ENCODE data around the gene PTPRF.

PTPRF gene

DNA sequence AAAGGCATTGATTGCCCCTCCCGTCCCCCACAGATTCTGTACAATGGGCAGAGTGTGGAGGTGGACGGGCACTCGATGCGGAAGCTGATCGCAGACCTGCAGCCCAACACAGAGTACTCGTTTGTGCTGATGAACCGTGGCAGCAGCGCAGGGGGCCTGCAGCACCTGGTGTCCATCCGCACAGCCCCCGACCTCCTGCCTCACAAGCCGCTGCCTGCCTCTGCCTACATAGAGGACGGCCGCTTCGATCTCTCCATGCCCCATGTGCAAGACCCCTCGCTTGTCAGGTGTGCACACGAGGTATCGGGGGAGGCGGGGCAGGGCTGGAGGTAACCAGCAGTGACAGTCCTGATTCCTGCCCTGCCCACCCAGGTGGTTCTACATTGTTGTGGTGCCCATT, 74.5 kb downstream of the PTPRF start:
- no peak for DNase-seq (ENCODE audit: low read depth, low spot score)

DNA sequence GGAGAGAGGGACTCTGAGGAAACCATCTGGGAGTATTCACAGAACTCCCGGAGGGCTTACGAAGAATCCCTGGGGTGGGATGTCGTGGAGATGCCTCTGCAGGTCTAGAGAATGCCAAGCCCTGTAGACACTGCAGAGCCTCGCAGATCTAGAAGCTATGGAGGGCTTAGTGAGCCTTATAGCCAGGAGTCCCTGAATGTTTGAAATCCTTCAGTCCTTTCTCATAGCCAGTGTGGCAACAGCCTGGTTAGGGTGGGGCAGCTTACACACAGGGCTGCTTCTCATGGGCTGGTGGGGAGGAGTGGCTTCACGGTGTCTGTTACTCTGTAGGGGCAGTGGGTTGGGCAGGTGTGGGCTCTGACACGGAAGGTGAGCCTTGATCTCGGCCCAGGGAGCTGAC, 75.1 kb downstream of the PTPRF start:
- no peak for DNase-seq (ENCODE audit: low read depth, low spot score)

DNA sequence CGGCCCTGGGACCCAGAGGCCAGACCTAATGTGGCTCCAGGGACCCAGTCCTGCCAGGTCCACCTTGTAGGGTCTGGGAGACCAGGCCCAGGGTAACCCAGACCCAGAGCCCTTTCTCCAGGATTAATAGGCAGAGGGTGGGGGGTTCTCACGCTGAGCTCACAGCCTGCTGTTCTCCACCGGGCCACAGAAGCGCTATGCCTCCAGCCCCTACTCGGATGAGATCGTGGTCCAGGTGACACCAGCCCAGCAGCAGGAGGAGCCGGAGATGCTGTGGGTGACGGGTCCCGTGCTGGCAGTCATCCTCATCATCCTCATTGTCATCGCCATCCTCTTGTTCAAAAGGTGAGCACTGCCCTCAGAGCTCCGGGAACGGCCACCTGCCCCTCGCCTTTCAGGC, 75.9 kb downstream of the PTPRF start:
- no peak for DNase-seq (ENCODE audit: low read depth, low spot score)

DNA sequence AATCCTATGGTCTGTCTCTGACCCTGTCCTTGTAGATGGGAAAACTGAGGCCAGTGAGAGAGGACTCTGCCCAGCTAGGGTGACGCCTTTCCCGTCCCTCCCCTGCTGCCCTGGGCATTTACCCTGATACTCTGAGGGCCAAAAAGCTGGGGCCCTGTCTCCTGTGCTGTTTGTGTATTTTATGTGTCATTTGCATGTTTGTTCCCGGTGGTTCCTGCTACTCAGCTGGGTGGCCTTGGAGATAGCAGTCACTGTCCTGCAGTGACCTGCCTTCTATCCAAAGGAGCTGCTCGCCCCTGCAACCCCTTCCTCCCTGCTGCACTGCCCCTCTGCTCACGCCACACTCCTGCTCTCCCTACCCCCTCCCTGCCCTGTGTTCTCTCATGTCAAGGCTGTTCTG, 78.1 kb downstream of the PTPRF start:
- no peak for DNase-seq (ENCODE audit: low read depth, low spot score)

DNA sequence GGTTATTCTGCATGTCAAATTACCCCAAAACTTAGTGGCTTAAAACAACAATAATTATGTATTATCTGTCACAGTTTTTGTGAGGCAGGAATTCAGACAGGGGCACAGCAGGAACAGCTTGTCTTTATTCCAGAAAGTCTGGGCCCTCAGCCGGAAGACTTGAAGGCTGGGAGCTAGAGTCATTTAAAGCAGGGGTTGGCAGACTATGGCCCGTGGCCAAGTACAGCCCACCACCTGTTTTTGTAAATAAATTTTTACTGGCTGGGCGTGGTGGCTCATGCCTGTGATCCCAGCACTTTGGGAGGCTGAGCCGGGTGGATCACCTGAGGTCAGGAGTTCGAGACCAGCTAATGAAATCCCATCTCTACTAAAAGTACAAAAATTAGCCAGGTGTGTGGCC, 79.7 kb downstream of the PTPRF start:
- DNase-seq (ENCODE audit: low read depth, low spot score): no peak

DNA sequence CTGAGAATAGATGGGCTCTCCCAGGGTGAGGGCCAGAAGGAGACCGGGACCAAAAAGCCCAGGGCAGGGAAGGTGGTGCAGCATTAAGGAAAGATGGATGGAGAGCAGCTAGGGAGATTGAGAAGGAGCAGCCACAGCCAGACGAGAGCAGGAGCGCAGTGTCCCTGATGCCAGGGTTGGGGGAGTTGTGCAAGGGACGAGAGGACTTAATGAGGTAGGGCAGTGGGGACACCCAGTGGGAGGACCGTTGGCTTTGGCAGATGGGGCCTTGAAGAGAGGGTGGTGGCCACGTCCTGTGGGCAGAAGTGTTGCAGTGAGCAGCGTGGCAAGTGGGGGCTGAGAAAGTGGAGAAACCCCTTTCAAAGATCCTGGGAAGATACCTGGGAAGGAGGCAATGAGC, 81.3 kb downstream of the PTPRF start:
- DNase-seq (ENCODE audit: low read depth, low spot score): no peak

DNA sequence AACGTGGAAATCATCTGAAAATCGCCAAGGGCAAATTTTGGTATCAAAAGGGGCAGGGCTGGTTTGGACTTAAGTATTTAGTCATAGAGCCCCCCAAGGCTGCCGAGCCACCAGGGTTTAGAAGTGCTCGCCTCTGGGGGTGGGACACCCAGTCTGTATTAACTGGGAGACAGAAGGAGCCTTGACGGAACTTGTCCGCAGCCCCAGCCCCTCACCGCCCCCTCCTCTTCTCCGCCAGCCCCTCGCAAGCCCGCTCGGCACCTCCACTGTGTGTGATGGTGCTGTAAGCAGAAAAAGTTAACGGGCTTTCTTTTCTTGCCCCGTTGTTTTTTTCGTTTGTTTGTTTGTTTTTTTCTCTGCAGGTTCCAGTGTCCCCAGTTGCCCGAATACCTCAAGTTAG, 81.7 kb downstream of the PTPRF start:
- no peak for DNase-seq (ENCODE audit: low read depth, low spot score)

DNA sequence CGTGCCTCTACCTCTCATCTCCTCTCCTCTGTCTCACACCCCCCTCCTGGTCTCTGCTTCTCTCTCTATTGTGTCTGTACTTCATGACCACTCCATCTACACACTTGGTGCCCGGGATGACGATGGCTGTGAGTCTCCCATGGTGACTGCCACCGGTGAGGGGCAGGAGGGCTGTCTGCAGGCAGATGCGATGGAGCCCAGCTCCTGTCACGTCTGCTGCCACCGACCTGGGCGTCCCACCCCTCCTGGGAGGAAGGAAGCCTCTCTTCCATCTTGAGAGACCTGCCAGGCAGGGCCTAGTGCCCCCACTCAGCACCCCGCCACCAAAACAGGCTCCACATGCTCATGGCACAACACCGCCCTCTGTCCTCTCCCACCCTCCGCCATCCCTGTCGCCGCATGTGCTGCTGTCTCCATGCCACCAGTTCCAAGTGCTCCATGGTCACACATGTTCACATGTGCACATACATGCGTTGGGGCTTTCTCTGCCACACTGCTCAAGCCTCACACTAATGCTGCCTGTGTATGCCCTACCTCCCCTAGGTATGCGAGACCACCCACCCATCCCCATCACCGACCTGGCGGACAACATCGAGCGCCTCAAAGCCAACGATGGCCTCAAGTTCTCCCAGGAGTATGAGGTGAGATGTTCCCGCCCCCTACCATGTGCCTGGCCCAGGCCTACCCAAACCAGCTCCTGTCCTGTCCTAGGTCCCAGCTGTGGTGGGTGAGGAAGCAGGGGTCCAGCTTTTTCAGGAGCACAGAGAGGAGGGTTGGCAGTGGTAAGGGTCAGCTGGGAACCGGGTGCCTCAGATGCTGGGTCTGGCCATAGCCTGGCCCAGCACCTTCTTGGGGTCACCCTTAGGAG, 82.6 kb downstream of the PTPRF start:
- DNase-seq (ENCODE audit: low read depth, low spot score): no peak

DNA sequence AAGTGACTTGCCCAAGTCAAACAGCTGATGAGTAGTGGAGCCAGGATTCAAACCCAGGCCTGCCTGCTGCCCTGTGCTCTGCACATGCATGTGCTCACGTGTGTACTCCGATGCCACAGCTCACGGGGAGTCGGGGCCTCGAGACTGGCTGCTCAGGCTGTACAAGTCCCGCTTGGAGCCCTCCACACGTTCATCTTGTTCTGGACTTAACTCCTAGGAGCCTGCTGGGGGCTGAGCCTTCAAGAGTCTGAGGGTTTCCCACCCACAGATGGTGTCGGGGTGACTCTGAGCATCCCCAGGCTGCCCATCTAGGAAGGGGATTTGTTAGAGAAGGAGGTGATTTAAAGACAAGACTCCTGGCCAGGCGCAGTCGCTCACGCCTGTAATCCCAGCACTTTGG, 83.5 kb downstream of the PTPRF start:
- no peak for DNase-seq (ENCODE audit: low read depth, low spot score)

DNA sequence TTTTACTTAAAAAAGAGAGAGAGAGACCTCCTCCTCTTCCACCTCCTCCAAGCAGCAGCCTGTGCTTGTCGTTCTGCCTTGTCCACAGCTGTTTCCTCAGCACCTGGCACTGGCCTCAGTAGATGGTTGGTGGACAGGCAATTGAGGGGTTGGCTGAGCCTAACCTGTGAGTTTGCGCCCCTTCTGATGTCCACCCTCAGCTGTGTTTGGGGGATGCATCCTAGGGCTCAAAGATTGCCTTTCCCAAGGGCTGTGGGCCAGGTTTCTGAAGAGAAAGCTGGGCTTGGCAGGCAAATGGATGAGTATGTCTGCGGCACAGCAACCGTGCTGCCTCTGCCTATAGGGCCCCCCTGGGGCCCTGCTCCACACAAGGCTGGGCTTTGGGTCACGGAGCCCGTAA, 84.2 kb downstream of the PTPRF start:
- no peak for DNase-seq (ENCODE audit: low read depth, low spot score)

DNA sequence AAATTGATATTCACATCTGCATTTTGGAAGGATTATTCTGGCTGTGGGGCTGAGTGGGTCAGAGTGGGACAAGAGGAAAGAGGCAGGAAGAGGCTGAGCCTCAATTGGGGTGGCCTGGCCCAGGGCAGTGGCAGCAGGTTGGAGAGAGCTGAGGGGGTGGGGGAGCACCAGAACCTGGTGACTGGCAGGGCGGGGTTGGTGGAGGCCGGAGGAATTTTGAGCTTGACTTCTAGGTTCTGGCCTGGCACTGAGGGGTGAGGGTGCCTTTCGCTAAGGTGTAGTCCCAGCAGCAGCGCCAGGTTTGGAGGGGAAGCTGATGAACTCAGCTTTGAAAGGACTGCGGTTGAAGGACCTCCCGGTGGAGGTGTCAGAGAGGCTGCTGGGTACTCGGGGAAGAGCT, 85.7 kb downstream of the PTPRF start:
- no peak for DNase-seq (ENCODE audit: low read depth, low spot score)

DNA sequence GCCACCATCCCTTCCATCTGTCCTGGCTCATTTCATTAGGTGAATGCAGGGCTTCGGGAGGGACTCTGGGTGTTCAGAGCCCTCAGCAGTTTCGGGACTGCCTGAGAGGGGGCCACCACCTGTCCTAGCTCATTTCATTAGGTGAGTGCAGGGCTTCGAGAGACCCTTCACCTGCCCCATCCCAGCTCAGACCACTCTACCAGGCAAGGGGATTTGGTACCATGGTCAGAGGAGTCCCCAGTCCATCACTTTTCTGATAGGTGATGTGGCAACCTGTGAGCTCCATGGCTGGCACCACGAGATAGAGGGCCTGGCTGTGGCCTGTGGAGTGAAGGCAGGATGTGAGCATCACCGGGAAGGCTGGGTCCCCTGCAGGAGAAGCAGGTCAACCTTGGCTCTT, 86.3 kb downstream of the PTPRF start:
- DNase-seq (ENCODE audit: low read depth, low spot score): no peak

DNA sequence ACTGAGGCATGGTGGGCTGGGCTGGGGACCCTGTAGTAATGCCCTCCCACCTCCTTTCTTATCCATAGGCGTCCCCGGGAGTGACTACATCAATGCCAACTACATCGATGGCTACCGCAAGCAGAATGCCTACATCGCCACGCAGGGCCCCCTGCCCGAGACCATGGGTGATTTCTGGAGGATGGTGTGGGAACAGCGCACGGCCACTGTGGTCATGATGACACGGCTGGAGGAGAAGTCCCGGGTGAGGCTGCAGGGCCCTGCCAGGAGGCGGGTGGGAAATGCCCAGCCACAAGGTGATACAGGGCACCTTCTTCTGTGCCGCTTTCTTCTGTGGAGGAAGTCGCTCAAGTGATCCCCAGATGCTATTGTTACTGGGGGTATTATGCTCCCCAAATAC, 87.0 kb downstream of the PTPRF start:
- no peak for DNase-seq (ENCODE audit: low read depth, low spot score)

DNA sequence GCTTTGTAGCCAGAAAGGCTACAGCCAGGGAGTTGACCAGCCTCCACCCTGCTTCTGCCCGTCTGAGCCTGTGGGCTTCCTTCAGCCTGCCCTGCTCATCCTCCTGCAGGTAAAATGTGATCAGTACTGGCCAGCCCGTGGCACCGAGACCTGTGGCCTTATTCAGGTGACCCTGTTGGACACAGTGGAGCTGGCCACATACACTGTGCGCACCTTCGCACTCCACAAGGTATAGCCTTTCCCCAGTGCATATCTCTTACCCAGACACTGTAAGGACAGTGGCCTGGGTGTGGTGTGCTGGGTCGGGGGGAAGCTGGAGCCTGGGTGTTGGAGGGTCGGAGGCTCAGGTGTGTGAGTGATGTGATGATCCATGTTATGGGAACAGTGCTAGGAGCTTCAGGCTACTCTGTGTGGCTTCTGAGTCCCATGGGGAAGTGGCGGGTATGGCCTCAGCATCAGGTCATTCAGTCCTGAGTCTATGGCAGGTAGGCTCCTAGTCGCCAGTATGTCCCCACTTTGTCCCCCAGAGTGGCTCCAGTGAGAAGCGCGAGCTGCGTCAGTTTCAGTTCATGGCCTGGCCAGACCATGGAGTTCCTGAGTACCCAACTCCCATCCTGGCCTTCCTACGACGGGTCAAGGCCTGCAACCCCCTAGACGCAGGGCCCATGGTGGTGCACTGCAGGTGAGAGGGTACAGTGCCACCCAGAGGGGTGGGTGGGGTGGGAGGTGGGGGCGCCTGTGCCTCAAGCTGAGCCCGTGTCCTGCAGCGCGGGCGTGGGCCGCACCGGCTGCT, 88.0 kb downstream of the PTPRF start:
- DNase-seq (ENCODE audit: low read depth, low spot score): no peak

DNA sequence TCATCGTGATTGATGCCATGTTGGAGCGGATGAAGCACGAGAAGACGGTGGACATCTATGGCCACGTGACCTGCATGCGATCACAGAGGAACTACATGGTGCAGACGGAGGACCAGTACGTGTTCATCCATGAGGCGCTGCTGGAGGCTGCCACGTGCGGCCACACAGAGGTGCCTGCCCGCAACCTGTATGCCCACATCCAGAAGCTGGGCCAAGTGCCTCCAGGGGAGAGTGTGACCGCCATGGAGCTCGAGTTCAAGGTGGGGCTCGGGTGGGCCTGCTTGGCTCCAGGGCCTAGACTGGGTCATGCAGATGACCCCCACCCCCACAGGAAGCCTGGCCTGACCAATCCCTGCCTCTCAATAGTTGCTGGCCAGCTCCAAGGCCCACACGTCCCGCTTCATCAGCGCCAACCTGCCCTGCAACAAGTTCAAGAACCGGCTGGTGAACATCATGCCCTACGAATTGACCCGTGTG, 88.7 kb downstream of the PTPRF start:
- no peak for DNase-seq (ENCODE audit: low read depth, low spot score)

DNA sequence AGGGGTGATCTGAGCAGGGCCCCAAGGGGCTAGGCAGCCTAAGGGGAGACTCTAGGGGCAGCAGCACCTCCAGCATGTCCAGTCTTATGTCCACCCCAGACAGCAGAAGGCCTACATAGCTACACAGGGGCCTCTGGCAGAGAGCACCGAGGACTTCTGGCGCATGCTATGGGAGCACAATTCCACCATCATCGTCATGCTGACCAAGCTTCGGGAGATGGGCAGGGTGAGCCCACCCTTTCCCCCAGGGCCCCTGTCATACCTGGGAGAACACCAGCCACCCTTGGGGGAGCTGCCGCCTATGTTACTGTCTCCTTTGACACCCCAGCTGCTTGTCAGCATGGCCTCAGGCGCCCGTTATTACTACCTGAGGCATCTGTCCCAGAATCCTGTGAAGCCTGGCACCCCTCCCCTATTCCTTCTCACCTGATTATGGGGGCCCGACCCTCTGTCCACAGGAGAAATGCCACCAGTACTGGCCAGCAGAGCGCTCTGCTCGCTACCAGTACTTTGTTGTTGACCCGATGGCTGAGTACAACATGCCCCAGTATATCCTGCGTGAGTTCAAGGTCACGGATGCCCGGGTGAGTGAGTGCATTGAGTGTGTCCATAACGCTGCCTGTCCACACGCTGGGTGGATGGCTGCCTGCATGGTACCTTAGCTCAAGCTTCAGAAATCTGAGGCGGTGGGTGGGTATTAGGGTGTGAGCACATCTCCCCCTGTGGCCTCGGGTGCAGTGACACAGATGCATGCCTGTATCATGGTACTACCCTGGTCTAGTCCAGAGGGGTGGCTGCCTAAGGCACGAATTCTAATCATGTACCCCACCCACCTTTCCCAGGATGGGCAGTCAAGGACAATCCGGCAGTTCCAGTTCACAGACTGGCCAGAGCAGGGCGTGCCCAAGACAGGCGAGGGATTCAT, 89.6 kb downstream of the PTPRF start:
- no peak for DNase-seq (ENCODE audit: low read depth, low spot score)

DNA sequence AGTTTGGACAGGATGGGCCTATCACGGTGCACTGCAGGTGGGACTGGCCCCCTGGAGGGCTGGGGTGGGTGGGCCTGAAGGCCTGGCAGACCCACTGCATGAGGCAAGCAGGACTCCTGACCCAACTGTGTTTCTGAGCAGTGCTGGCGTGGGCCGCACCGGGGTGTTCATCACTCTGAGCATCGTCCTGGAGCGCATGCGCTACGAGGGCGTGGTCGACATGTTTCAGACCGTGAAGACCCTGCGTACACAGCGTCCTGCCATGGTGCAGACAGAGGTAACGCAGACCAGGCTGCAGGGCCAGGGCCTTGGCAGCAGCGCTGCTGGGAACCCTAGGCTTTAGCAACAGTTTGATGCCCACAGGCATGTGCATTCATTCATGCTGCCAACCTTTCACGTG, 90.3 kb downstream of the PTPRF start:
- no peak for DNase-seq (ENCODE audit: low read depth, low spot score)

DNA sequence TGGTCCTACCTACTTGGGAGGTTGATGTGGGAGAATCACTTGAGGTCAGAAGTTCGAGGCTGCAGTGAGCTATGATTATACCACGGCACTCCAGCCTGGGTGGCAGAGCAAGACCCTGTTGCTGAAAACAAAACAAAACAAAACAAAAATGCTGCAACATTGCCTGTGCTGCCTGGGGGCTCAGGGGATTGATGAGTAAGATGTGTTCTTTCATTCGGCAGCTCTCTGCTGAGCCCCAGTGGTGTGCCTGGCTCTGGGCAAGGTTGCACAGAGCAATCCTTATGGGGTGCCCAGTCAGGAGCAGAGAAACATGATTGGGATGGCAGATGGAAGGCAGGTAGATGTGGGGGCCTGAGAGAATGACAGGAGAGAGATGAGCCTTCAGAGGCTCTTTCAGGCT, 90.7 kb downstream of the PTPRF start:
- DNase-seq (ENCODE audit: low read depth, low spot score): no peak

DNA sequence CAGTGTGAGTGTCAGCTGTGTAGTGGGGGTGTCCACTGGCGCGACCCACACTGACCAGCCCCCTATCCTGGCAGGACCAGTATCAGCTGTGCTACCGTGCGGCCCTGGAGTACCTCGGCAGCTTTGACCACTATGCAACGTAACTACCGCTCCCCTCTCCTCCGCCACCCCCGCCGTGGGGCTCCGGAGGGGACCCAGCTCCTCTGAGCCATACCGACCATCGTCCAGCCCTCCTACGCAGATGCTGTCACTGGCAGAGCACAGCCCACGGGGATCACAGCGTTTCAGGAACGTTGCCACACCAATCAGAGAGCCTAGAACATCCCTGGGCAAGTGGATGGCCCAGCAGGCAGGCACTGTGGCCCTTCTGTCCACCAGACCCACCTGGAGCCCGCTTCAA, 91.2 kb downstream of the PTPRF start:
- no peak for DNase-seq (ENCODE audit: low read depth, low spot score)

DNA sequence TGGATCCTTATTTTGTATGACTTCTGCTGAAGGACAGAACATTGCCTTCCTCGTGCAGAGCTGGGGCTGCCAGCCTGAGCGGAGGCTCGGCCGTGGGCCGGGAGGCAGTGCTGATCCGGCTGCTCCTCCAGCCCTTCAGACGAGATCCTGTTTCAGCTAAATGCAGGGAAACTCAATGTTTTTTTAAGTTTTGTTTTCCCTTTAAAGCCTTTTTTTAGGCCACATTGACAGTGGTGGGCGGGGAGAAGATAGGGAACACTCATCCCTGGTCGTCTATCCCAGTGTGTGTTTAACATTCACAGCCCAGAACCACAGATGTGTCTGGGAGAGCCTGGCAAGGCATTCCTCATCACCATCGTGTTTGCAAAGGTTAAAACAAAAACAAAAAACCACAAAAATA, 91.8 kb downstream of the PTPRF start:
- DNase-seq (ENCODE audit: low read depth, low spot score): no peak

DNA sequence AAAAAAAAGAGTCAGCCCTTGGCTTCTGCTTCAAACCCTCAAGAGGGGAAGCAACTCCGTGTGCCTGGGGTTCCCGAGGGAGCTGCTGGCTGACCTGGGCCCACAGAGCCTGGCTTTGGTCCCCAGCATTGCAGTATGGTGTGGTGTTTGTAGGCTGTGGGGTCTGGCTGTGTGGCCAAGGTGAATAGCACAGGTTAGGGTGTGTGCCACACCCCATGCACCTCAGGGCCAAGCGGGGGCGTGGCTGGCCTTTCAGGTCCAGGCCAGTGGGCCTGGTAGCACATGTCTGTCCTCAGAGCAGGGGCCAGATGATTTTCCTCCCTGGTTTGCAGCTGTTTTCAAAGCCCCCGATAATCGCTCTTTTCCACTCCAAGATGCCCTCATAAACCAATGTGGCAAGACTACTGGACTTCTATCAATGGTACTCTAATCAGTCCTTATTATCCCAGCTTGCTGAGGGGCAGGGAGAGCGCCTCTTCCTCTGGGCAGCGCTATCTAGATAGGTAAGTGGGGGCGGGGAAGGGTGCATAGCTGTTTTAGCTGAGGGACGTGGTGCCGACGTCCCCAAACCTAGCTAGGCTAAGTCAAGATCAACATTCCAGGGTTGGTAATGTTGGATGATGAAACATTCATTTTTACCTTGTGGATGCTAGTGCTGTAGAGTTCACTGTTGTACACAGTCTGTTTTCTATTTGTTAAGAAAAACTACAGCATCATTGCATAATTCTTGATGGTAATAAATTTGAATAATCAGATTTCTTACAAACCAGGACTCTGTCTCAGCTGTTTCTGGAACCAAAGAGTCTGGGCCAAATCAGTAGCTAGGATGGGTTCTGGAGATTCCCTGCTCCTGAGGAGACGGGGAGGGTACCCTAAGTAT, 92.5 kb downstream of the PTPRF start:
- no peak for DNase-seq (ENCODE audit: low read depth, low spot score)
